Stimulated activated CD8-positive, alpha-beta memory T cell treated with anti-CD3 and anti-CD28 coated beads, Interleukin-12 subunit alpha, Interleukin-12 subunit beta, amount 100 ng/mL, for 1 hour (primary cell): Measurements from ENCODE around the gene POLR2C.

Experiments used
- DNase-seq: peaks from one replicate; pipeline ENCODE4 v3.0.0-alpha.2; 2020; ENCODE audit warnings: low read depth

Gene POLR2C

GRCh38 chr16:57452021-57452420 is 10.5 kb upstream of the POLR2C start:
- no peak for DNase-seq

GRCh38 chr16:57462978-57463362 is 491 bp downstream of the POLR2C start:
- no peak for DNase-seq

- no peak for DNase-seq
Observed at GRCh38 chr16:57464523-57464922, 2.0 kb downstream of the POLR2C start.

GRCh38 chr16:57468346-57468745 is 5.9 kb downstream of the POLR2C start:
- no peak for DNase-seq

- DNase-seq = no peak
Observed at GRCh38 chr16:57469046-57469445, 6.6 kb downstream of the POLR2C start.

GRCh38 chr16:57469917-57470470 is 7.5 kb downstream of the POLR2C start:
- no peak for DNase-seq

GRCh38 chr16:57470711-57471110 is 8.2 kb downstream of the POLR2C start:
- DNase-seq = no peak

GRCh38 chr16:57471209-57471608 is 8.7 kb downstream of the POLR2C start:
- no peak for DNase-seq

- no peak for DNase-seq
Observed at GRCh38 chr16:57471852-57472664, 9.6 kb downstream of the POLR2C start.

GRCh38 chr16:57472665-57473060 is 10.2 kb downstream of the POLR2C start:
- DNase-seq = no peak

GRCh38 chr16:57473176-57473840 is 10.8 kb downstream of the POLR2C start:
- no peak for DNase-seq

GRCh38 chr16:57473906-57474305 is 11.4 kb downstream of the POLR2C start:
- DNase-seq = no peak

GRCh38 chr16:57474671-57475661 is 12.5 kb downstream of the POLR2C start:
- no peak for DNase-seq

GRCh38 chr16:57475711-57476339 is 13.3 kb downstream of the POLR2C start:
- peak; percentile 25 for DNase-seq

- DNase-seq = no peak
Observed at GRCh38 chr16:57476546-57477410, 14.3 kb downstream of the POLR2C start.

GRCh38 chr16:57477531-57478202 is 15.2 kb downstream of the POLR2C start:
- no peak for DNase-seq

GRCh38 chr16:57478396-57479204 is 16.1 kb downstream of the POLR2C start:
- DNase-seq = no peak

- DNase-seq = no peak
Observed at GRCh38 chr16:57479205-57479975, 16.9 kb downstream of the POLR2C start.
